ENCODE data around the gene YKT6. TPM values are rescaled to one million over a fixed set of nuclear protein-coding genes. Genes with fewer than 3 reads are reported as not detected.
A peak's percentile ranks its signal among the peaks of the same experiment; 100 is the strongest.

Gene YKT6
- total and polyA plus RNA-seq, 2 experiments from 2014 or later, result 33.5 to 114 TPM

- TF ChIP-seq EZH2phosphoT487 (IDR thresholded peaks at IDR 0.05; ENCODE audit: unreplicated experiment) (no peak), POLR2AphosphoS5 (IDR thresholded peaks at IDR 0.05; ENCODE audit: low read depth) (no peak), STAT1 (IDR thresholded peaks at IDR 0.05; ENCODE audit: unreplicated experiment) (no peak), REST (IDR thresholded peaks at IDR 0.05; ENCODE audit: unreplicated experiment) (no peak), ZNF331 (CRISPR knock-in tag; IDR thresholded peaks at IDR 0.05; ENCODE audit: low read depth) (no peak), CREB1 (CRISPR knock-in tag; IDR thresholded peaks at IDR 0.05; ENCODE audit: low read depth) (no peak), ZNF114 (CRISPR knock-in tag; IDR thresholded peaks at IDR 0.05) (no peak), JUNB (IDR thresholded peaks at IDR 0.05; ENCODE audit: unreplicated experiment) (no peak), NANOG (IDR thresholded peaks at IDR 0.05; ENCODE audit: borderline replicate concordance) (no peak), ZNF462 (CRISPR knock-in tag; IDR thresholded peaks at IDR 0.05) (no peak), ETS1 (IDR thresholded peaks at IDR 0.05) (no peak), EZH2 (IDR thresholded peaks at IDR 0.05; ENCODE audit: low read depth, unreplicated experiment) (no peak), CTCF (conservative IDR thresholded peaks at IDR 0.05; ENCODE audit: low read depth in 2 of 2) (no peak)
- no peak overlapping the region for H3K4me2 ChIP-seq
- no peaks in the 10 kb centered on the region for H3F3A ChIP-seq (replicated peaks; ENCODE audit: low read depth)
- no peaks in the 10 kb centered on the region for H3K36me3 ChIP-seq (ENCODE audit: insufficient read depth)
- no peak overlapping the region for H3K4me3 Mint-ChIP-seq
- no peak overlapping the region for H3K4me3 ChIP-seq
- no peak overlapping the region for H3K27ac Mint-ChIP-seq
- no peaks in the 10 kb centered on the region; the same call in 2 of the 3 replicates for H3K36me3 Mint-ChIP-seq (ENCODE audit: low read depth)
- no peaks in the 10 kb centered on the region; the same call in 1 of the 2 replicates for H4K20me1 ChIP-seq (replicated peaks; ENCODE audit: insufficient read depth)
- ATAC-seq (no peak), DNase-seq (ENCODE audit: low spot score) (no peak)
- peaks cover 11% of the 10 kb centered on the region for H3K27me3 Mint-ChIP-seq (ENCODE audit: insufficient read depth, low read depth, poor library complexity)
- H3K27me3 ChIP-seq (ENCODE audit: insufficient read depth), result no peaks in the 10 kb centered on the region
- H3K79me2 ChIP-seq (replicated peaks; ENCODE audit: insufficient read depth), result no peaks in the 10 kb centered on the region
- H3K9me2 ChIP-seq (ENCODE audit: insufficient read depth), result no peaks in the 10 kb centered on the region
- peaks cover 20% of the 10 kb centered on the region for H3K4me1 Mint-ChIP-seq
- no peaks in the 10 kb centered on the region for H3K9me3 Mint-ChIP-seq
- H3K27ac ChIP-seq (ENCODE audit: low read depth), result no peak overlapping the region
- 0 out of 2 replicates have a peak overlapping the region, but pooled peaks have one; percentile 28 for H2AFZ ChIP-seq
- H3K4me1 ChIP-seq (ENCODE audit: insufficient read depth), result no peaks in the 10 kb centered on the region
Observed at GRCh38 chr7:44263326-44264082, 62.7 kb downstream of the YKT6 start.
